RWPE2 (cell line): ENCODE results near the gene MTPN.

Source experiments
- ATAC-seq: fragments of 200-7000 bp; cut with Tn5 transposase; 3 replicates; pipeline ENCODE4 v1.9.1; 2021; ENCODE audit warnings: low read depth
- DNase-seq: peaks from one replicate; pipeline ENCODE4 v3.0.0-alpha.2; 2020; ENCODE audit warnings: low spot score
- H3K27ac ChIP-seq: fragments of 450-650 bp; 2 replicates; pipeline ENCODE4 v1.5.1; 2017; ENCODE audit warnings: mild to moderate bottlenecking; ENCODE audit not compliant: poor library complexity, severe bottlenecking
- H3K27me3 ChIP-seq: fragments of 250-450 bp; sonication (Bioruptor Pico); 2 replicates; pipeline ENCODE4 v1.5.1; 2021; ENCODE audit warnings: mild to moderate bottlenecking, moderate library complexity; ENCODE audit not compliant: insufficient read depth, poor library complexity, severe bottlenecking
- H3K36me3 ChIP-seq: fragments of 250-450 bp; sonication (Bioruptor Pico); 2 replicates; pipeline ENCODE4 v1.5.1; 2020; ENCODE audit warnings: low read depth, mild to moderate bottlenecking, moderate library complexity
- H3K4me1 ChIP-seq: fragments of 250-450 bp; sonication (Bioruptor Pico); 2 replicates; pipeline ENCODE4 v1.5.1; 2021; ENCODE audit warnings: mild to moderate bottlenecking, moderate library complexity; ENCODE audit not compliant: insufficient read depth, poor library complexity, severe bottlenecking
- H3K4me3 ChIP-seq: fragments of 250-450 bp; sonication (Bioruptor Pico); 2 replicates; pipeline ENCODE4 v1.5.1; 2021; ENCODE audit warnings: mild to moderate bottlenecking, moderate library complexity; ENCODE audit not compliant: severe bottlenecking
- H3K9me3 ChIP-seq: fragments of 250-450 bp; sonication (Bioruptor Pico); 2 replicates; pipeline ENCODE4 v1.5.1; 2021; ENCODE audit warnings: mild to moderate bottlenecking, moderate library complexity; ENCODE audit not compliant: severe bottlenecking
- CTCF ChIP-seq: fragments of 450-650 bp; IDR thresholded peaks from one replicate; pipeline ENCODE4 v1.5.1; 2017; ENCODE audit warnings: mild to moderate bottlenecking, moderate library complexity; ENCODE audit not compliant: poor library complexity, severe bottlenecking

MTPN gene

DNA sequence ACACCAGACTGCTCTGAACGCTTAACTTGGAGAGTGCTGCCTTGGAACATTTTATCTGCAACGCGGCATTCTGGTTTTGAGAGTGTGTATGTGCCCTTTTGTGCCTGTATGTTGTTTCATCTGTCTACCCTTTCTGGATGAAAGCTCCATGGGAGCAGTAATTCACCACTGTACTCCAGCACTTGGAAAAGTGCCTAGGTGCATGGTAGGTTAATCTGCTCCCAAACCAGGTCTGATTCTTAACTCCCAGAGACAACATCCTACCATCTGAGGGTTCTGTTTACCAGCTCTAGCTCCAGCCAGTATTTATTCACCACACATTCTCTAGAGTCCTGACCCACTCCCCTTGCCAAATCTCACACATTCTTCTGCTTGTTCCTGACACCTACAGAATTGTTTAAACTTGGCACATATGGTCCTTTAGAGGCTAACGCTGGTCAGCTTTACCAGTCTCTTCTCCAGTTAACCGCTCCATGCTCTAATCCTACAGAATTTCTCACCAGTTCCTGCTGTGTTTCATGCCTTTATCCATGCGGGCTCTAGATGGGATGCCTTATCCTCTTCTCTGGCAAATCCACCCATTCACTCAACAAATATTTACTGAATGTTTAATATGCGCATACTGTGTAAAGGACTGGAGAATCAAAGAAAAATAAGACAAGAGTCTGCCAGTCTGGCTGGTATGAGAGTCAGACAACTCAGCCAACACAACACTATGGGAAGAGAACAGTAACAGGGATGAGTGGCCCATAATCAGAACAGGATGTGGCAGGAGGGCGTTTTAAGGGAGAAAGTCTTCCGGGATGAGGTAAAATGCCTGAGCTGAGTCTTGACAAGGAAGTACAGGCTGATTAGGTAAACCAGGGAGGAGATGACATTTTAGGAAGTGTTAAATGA is 46.3 kb downstream of the MTPN start:
- no peaks in the 10 kb centered on the region for H3K4me1 ChIP-seq
- no peak overlapping the region for H3K27ac ChIP-seq
- H3K27me3 ChIP-seq, result no peaks in the 10 kb centered on the region
- H3K36me3 ChIP-seq, result peaks cover 23% of the 10 kb centered on the region
- DNase-seq, result no peak
- H3K4me3 ChIP-seq, result no peak overlapping the region
- H3K9me3 ChIP-seq, result no peaks in the 10 kb centered on the region
- peak; percentile 49; the same call in 1 of the 3 replicates for ATAC-seq
- no peak for TF ChIP-seq CTCF

- Histone ChIP-seq H3K36me3 (peaks cover 23% of the 10 kb centered on the region), H3K4me1 (peaks cover 3% of the 10 kb centered on the region), H3K9me3 (no peaks in the 10 kb centered on the region), H3K27me3 (no peaks in the 10 kb centered on the region), H3K27ac (no peak overlapping the region), H3K4me3 (no peak overlapping the region)
- no peak for TF ChIP-seq CTCF
- ATAC-seq (no peak), DNase-seq (no peak)
Observed at GRCh38 chr7:135929722-135930141, 47.4 kb downstream of the MTPN start.

GRCh38 chr7:135929249-135929648 is 47.9 kb downstream of the MTPN start:
- no peak overlapping the region for H3K27ac ChIP-seq
- H3K36me3 ChIP-seq, result peaks cover 23% of the 10 kb centered on the region
- no peaks in the 10 kb centered on the region for H3K9me3 ChIP-seq
- DNase-seq, result no peak
- no peak for ATAC-seq
- H3K4me3 ChIP-seq, result no peak overlapping the region
- peaks cover 3% of the 10 kb centered on the region for H3K4me1 ChIP-seq
- H3K27me3 ChIP-seq, result no peaks in the 10 kb centered on the region
- no peak for TF ChIP-seq CTCF

- no peak overlapping the region for H3K4me3 ChIP-seq
- no peaks in the 10 kb centered on the region for H3K27me3 ChIP-seq
- H3K27ac ChIP-seq, result no peak overlapping the region
- no peak for TF ChIP-seq CTCF
- peaks cover 23% of the 10 kb centered on the region for H3K36me3 ChIP-seq
- H3K9me3 ChIP-seq, result no peaks in the 10 kb centered on the region
- ATAC-seq (no peak), DNase-seq (no peak)
- H3K4me1 ChIP-seq, result peaks cover 8% of the 10 kb centered on the region
Observed at GRCh38 chr7:135928136-135928535, 49.0 kb downstream of the MTPN start.

GRCh38 chr7:135925210-135925609 is 51.9 kb downstream of the MTPN start:
- ATAC-seq (peak; percentile 49), DNase-seq (no peak)
- H3K36me3 ChIP-seq, result peaks cover 23% of the 10 kb centered on the region
- H3K4me3 ChIP-seq, result no peak overlapping the region
- H3K27ac ChIP-seq, result no peak overlapping the region
- no peaks in the 10 kb centered on the region for H3K27me3 ChIP-seq
- H3K9me3 ChIP-seq, result no peaks in the 10 kb centered on the region
- H3K4me1 ChIP-seq, result peaks cover 8% of the 10 kb centered on the region
- no peak for TF ChIP-seq CTCF
